Trophoblast cell (in vitro differentiated cells and primary cell): ENCODE measurements around the gene GABRR3.
A peak's percentile ranks its signal among the peaks of the same experiment; 100 is the strongest.

ENCODE experiments used
- DNase-seq, 2 donors: peaks; one replicate each; pipeline ENCODE4 v3.0.0-alpha.2; 2016
- H2AFZ ChIP-seq: 2 replicates; pipeline ENCODE4 v1.6.1; 2013; ENCODE audit warnings: low read length, moderate library complexity, mild to moderate bottlenecking; ENCODE audit not compliant: insufficient read depth, poor library complexity
- H2AK5ac ChIP-seq: 2 replicates; pipeline ENCODE4 v1.6.1; 2013; ENCODE audit warnings: mild to moderate bottlenecking, low read length
- H2BK120ac ChIP-seq: 2 replicates; pipeline ENCODE4 v1.6.1; 2013; ENCODE audit warnings: low read length, mild to moderate bottlenecking, moderate library complexity; ENCODE audit not compliant: insufficient read depth, poor library complexity
- H2BK12ac ChIP-seq: 2 replicates; pipeline ENCODE4 v1.6.1; 2013; ENCODE audit warnings: mild to moderate bottlenecking, low read length, moderate library complexity
- H2BK5ac ChIP-seq: 2 replicates; pipeline ENCODE4 v1.6.1; 2013; ENCODE audit warnings: low read length, low read depth, moderate library complexity, mild to moderate bottlenecking; ENCODE audit not compliant: poor library complexity
- H3K14ac ChIP-seq: 2 replicates; pipeline ENCODE4 v1.6.1; 2013; ENCODE audit warnings: mild to moderate bottlenecking, low read length
- H3K18ac ChIP-seq: 2 replicates; pipeline ENCODE4 v1.6.1; 2013; ENCODE audit warnings: mild to moderate bottlenecking, low read length
- H3K23ac ChIP-seq: 2 replicates; pipeline ENCODE4 v1.6.1; 2013; ENCODE audit warnings: low read length
- H3K27ac ChIP-seq: 2 replicates; pipeline ENCODE4 v1.5.1; 2013; ENCODE audit warnings: low read depth, mild to moderate bottlenecking, inconsistent platforms, low read length, moderate library complexity
- H3K27me3 ChIP-seq: 2 replicates; pipeline ENCODE4 v1.6.1; 2013; ENCODE audit warnings: inconsistent platforms, mild to moderate bottlenecking, low read length, moderate library complexity; ENCODE audit not compliant: insufficient read depth
- H3K36me3 ChIP-seq, 2 experiments: 1 replicate in 1 of 2; 2 replicates in 1 of 2; pipeline ENCODE4 v1.6.1; 2013; ENCODE audit warnings: low read length in 2 of 2, mild to moderate bottlenecking in 2 of 2, moderate library complexity in 1 of 2; ENCODE audit not compliant: insufficient read depth in 2 of 2, control insufficient read depth in 1 of 2
- H3K4ac ChIP-seq: 2 replicates; pipeline ENCODE4 v1.6.1; 2013; ENCODE audit warnings: low read depth, mild to moderate bottlenecking, low read length, moderate library complexity
- H3K4me1 ChIP-seq, 2 experiments: 1 replicate in 1 of 2; 2 replicates in 1 of 2; pipeline ENCODE4 v1.6.1; 2013; ENCODE audit warnings: low read length in 2 of 2, mild to moderate bottlenecking in 2 of 2, moderate library complexity in 1 of 2; ENCODE audit not compliant: insufficient read depth in 2 of 2, control insufficient read depth in 1 of 2
- H3K4me2 ChIP-seq: 2 replicates; pipeline ENCODE4 v1.6.1; 2013; ENCODE audit warnings: inconsistent platforms, mild to moderate bottlenecking, low read length, moderate library complexity
- H3K4me3 ChIP-seq: 2 replicates; pipeline ENCODE4 v1.5.1; 2013; ENCODE audit warnings: mild to moderate bottlenecking, low read depth, low read length, inconsistent platforms
- H3K79me1 ChIP-seq: one replicate; pipeline ENCODE4 v1.6.1; 2013; ENCODE audit warnings: low read length
- H3K79me2 ChIP-seq: 2 replicates; pipeline ENCODE4 v1.6.1; 2013; ENCODE audit warnings: low read length, mild to moderate bottlenecking; ENCODE audit not compliant: control insufficient read depth, insufficient read depth, poor library complexity
- H3K9ac ChIP-seq: 2 replicates; pipeline ENCODE4 v1.6.1; 2013; ENCODE audit warnings: mild to moderate bottlenecking, low read length
- H3K9me3 ChIP-seq: 2 replicates; pipeline ENCODE4 v1.6.1; 2013; ENCODE audit warnings: low read depth, mild to moderate bottlenecking, control low read depth, inconsistent platforms, low read length; ENCODE audit not compliant: insufficient read depth
- H4K12ac ChIP-seq: 2 replicates; pipeline ENCODE4 v1.6.1; 2013; ENCODE audit warnings: low read depth, mild to moderate bottlenecking, low read length, moderate library complexity
- H4K8ac ChIP-seq: 2 replicates; pipeline ENCODE4 v1.6.1; 2013; ENCODE audit warnings: low read depth, mild to moderate bottlenecking, low read length, moderate library complexity
- H4K91ac ChIP-seq: one replicate; pipeline ENCODE4 v1.6.1; 2013; ENCODE audit warnings: low read depth, mild to moderate bottlenecking, low read length, moderate library complexity
- WGBS: extraction: QIAGEN DNeasy Blood & Tissue Kit; methylation state at CpG from one replicate; pipeline ENCODE4 v1.1.7; 2013; ENCODE audit warnings: missing lambda C conversion rate; ENCODE audit not compliant: insufficient read length, insufficient coverage; ENCODE audit errors: extremely low coverage; 5-methylcytosine and 5-hydroxymethylcytosine counted together

Gene GABRR3

GRCh38 chr3:98058244-98058960 is 23.3 kb upstream of the GABRR3 start:
- H3K9me3 ChIP-seq, result no peaks in the 10 kb centered on the region
- peak in 1 of 2 donors; percentile 47 for DNase-seq
- H2BK120ac ChIP-seq, result peak overlapping the region; percentile 15
- WGBS, result no CpG with 5 or more reads among the region's 7 CpGs
- peaks cover 2% of the 10 kb centered on the region for H3K79me2 ChIP-seq
- H2AFZ ChIP-seq, result peak overlapping the region; percentile 45
- no peak overlapping the region for H3K9ac ChIP-seq
- peak overlapping the region; percentile 70 for H4K91ac ChIP-seq
- no peak overlapping the region for H3K4me2 ChIP-seq
- H3K18ac ChIP-seq, result no peak overlapping the region
- no peaks in the 10 kb centered on the region for H3K27me3 ChIP-seq
- peaks cover 6% of the 10 kb centered on the region for H3K79me1 ChIP-seq
- H3K14ac ChIP-seq, result peak overlapping the region; percentile 25
- peak overlapping the region; percentile 71 for H3K27ac ChIP-seq
- no peak overlapping the region for H3K23ac ChIP-seq
- peak overlapping the region; percentile 58 for H2BK5ac ChIP-seq
- peak overlapping the region; percentile 60 for H4K12ac ChIP-seq
- peak overlapping the region; percentile 17 for H4K8ac ChIP-seq
- peaks cover 5 to 6% of the 10 kb centered on the region in 2 experiments for H3K4me1 ChIP-seq
- H3K4me3 ChIP-seq, result no peak overlapping the region
- H2AK5ac ChIP-seq, result no peak overlapping the region
- H2BK12ac ChIP-seq, result peak overlapping the region; percentile 73
- H3K36me3 ChIP-seq, result peaks cover 0 to 2% of the 10 kb centered on the region in 2 experiments
- H3K4ac ChIP-seq, result peak overlapping the region; percentile 14

DNA sequence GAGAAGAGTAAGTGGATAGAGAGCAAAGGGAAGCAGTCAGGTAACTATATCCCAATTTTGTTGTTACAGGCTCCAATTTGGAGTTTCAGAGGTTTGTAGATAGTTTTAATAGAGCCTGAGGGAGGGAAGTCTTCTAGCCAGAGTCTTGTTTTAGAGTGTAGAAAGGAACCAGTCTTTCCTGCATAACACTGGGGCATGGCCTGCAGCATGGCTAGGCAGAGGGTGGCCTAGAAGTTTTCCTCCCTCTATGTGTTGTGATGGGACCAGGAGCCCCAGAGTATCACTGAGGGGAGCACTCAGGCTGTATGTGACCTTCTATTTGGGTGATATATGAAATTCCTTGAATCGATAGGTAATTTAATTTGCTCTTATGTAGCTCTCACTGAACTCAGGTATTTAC is 22.5 kb upstream of the GABRR3 start:
- Histone ChIP-seq H3K18ac (no peak overlapping the region), H2BK12ac (no peak overlapping the region), H3K14ac (no peak overlapping the region), H3K9ac (no peak overlapping the region), H3K79me1 (peaks cover 6% of the 10 kb centered on the region), H2BK5ac (no peak overlapping the region), H3K4me1 (peaks cover 5 to 6% of the 10 kb centered on the region in 2 experiments), H2BK120ac (no peak overlapping the region), H3K27ac (peak overlapping the region; percentile 77), H3K9me3 (no peaks in the 10 kb centered on the region), H3K23ac (no peak overlapping the region), H2AFZ (no peak overlapping the region), H4K8ac (no peak overlapping the region), H3K79me2 (peaks cover 2% of the 10 kb centered on the region), H3K27me3 (no peaks in the 10 kb centered on the region), H3K4me3 (no peak overlapping the region), H3K36me3 (peaks cover 0 to 2% of the 10 kb centered on the region in 2 experiments), H4K91ac (no peak overlapping the region), H2AK5ac (no peak overlapping the region), H3K4me2 (no peak overlapping the region), H3K4ac (no peak overlapping the region), H4K12ac (no peak overlapping the region)
- DNase-seq, result peak in 1 of 2 donors; percentile 10
- WGBS, result no CpG with 5 or more reads among the region's 1 CpG

- H3K79me1 ChIP-seq, result peaks cover 6% of the 10 kb centered on the region
- no peaks in the 10 kb centered on the region for H3K9me3 ChIP-seq
- no peak overlapping the region for H4K8ac ChIP-seq
- peaks cover 2% of the 10 kb centered on the region for H3K79me2 ChIP-seq
- H2BK120ac ChIP-seq, result peak overlapping the region; percentile 37
- H2AFZ ChIP-seq, result no peak overlapping the region
- peak overlapping the region; percentile 11 for H4K91ac ChIP-seq
- no peak for DNase-seq
- no peak overlapping the region for H3K18ac ChIP-seq
- no peak overlapping the region for H3K4me2 ChIP-seq
- H3K36me3 ChIP-seq, result peaks cover 0 to 2% of the 10 kb centered on the region in 2 experiments
- no peak overlapping the region for H3K23ac ChIP-seq
- peak overlapping the region; percentile 14 for H3K4ac ChIP-seq
- H3K14ac ChIP-seq, result peak overlapping the region; percentile 70
- no peaks in the 10 kb centered on the region for H3K27me3 ChIP-seq
- H4K12ac ChIP-seq, result no peak overlapping the region
- H2AK5ac ChIP-seq, result peak overlapping the region; percentile 79
- no peak overlapping the region for H3K4me3 ChIP-seq
- peak overlapping the region; percentile 17 for H2BK5ac ChIP-seq
- H3K27ac ChIP-seq, result no peak overlapping the region
- no peak overlapping the region for H3K9ac ChIP-seq
- no peak overlapping the region for H2BK12ac ChIP-seq
- peaks cover 5 to 6% of the 10 kb centered on the region in 2 experiments for H3K4me1 ChIP-seq
Observed at GRCh38 chr3:98056035-98056434, 20.9 kb upstream of the GABRR3 start.

DNA sequence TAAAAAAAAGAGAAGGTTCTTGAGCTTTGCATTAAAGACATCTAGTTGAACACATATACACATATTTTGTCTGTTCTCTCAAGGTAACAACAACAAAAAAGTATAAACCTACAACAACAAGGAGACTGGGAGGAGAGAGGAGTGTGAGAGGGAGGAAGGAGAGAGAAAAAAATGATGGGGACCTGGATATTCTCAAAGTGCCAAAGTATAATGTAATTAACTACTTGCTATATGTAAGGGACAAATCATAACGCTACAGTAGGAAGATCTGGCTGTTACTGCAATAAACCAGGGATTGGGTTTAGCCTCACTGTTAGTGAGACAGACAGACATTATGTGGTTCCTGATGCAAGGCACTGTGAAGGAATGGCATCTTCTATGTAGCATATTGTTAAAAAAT is 14.2 kb upstream of the GABRR3 start:
- no peak overlapping the region for H3K4me2 ChIP-seq
- DNase-seq, result no peak
- no peaks in the 10 kb centered on the region for H3K79me2 ChIP-seq
- no peak overlapping the region for H3K27ac ChIP-seq
- H4K91ac ChIP-seq, result no peak overlapping the region
- H3K27me3 ChIP-seq, result no peaks in the 10 kb centered on the region
- H4K8ac ChIP-seq, result no peak overlapping the region
- no peaks in the 10 kb centered on the region for H3K9me3 ChIP-seq
- H3K4ac ChIP-seq, result no peak overlapping the region
- no peak overlapping the region for H2BK5ac ChIP-seq
- no peak overlapping the region for H3K9ac ChIP-seq
- no peak overlapping the region for H3K23ac ChIP-seq
- H3K79me1 ChIP-seq, result no peaks in the 10 kb centered on the region
- no peak overlapping the region for H3K14ac ChIP-seq
- no peak overlapping the region for H2AFZ ChIP-seq
- no peak overlapping the region for H2AK5ac ChIP-seq
- no peak overlapping the region for H3K4me3 ChIP-seq
- no peak overlapping the region for H2BK12ac ChIP-seq
- no peak overlapping the region for H2BK120ac ChIP-seq
- no peak overlapping the region for H3K18ac ChIP-seq
- no peaks in the 10 kb centered on the region for H3K36me3 ChIP-seq
- WGBS, result no CpG with 5 or more reads among the region's 1 CpG
- no peak overlapping the region for H4K12ac ChIP-seq
- H3K4me1 ChIP-seq, result no peaks in the 10 kb centered on the region
